ENCODE results near the gene ABHD12.
"Not testable (repeated sequence)": the region's sequence is repeated elsewhere in the genome, so short reads cannot be mapped to it uniquely, and the experiment has no call there.

Gene ABHD12

DNA sequence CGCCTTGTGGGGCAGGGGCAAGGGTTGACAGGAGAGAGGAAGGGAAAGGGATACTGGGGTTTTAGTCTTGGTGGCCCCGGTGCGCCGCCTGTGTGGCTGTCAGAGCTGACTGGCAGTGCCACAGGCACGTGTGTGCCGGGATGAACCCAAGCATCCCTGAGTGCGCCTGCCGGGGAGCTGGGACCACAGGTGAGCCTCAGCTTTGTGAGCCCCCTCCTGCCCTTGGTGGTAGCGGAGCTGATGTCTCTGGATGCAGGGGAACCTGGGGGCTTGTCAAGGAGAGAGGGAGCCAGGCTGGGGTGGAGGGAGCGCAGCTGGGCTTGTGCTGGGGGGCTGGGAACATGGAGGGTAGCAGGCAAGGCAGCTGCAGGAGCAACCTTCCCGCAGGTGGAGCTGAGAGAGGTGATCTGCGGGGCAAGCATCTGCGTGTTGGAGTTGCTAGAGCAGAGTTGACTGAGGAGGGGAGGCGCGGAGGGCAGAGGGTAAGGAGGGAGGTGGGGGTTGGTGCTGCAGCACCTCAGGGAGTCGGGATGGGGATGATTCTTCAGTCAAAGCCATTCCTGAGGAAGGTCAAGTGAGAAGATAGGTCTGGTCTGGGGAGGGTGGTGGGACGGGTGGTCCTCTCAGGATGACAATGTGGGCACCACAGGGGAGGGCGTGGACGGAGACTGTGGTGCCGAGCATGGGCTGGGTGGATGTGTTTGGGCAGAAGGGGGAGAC lies 114.7 kb downstream of the ABHD12 start:
- DNase-seq, result no peak

DNA sequence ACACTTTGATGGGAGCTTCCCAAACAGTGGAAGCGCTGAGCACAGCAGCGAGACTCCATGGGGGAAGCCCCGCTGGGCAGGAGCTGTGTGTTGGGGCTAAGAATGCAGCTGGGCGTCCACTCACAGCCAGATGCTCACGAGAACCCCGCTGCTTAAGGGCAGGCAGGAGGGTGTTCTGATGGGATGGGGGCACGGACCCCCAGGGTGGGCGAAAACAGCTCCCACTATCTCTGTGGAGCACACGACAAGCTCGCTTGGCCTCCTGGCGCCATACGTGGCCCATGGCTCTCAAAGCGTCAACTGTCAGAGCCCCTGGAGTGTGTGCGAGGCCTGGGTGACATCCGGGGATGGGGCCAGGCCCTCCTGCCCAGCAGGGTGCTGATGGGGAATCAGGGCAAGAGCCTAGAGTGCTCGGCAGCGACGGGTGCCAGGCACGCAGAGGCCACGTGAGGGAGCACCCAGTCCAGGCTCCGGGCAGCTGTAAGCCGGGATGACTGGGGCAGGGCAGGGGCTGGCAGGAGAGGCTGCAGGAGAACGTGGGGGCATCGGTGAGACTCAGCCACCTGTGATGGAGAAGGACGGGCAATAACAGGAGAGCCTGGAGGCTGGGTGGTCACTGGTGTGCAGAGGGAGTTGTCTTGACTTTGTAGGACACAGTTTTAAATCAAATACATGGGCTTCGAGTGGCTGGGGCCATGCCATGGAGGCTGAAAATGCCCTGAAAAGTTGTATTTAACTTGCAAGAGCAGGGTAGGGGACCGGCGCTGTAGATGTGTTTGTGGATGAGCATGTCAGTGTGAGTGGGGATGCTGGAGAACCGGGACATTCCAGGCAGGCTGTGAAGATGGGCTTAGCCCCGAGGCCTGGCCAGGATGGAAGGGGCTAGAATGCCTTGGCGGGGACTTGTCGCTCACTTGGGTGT lies 115.5 kb downstream of the ABHD12 start:
- DNase-seq, result no peak

- no peak for DNase-seq
Observed at GRCh38 chr20:25274481-25274880, 116.2 kb downstream of the ABHD12 start.

- DNase-seq, result no peak
Observed at GRCh38 chr20:25273541-25274358, 116.9 kb downstream of the ABHD12 start.

DNA sequence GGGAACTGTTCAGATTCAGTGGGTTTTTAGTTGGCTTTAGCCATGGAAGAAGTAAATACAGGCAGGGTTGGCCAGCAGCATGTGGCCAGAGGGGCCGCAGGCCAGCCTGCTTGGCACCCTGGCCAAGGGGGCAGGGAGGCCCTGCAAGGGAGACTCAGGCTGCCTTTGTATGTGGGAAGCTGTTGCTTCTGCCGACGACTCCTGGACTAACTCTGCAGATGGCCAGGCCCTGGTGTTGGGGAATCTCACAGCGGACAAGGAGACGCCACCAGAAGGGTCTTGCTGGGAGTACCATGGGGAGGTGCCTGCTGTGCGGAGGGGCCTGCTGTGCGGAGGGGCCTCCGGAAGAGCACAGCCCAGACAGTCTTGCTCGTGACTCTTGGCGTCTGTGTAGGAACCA lies 117.6 kb downstream of the ABHD12 start:
- no peak for DNase-seq

DNA sequence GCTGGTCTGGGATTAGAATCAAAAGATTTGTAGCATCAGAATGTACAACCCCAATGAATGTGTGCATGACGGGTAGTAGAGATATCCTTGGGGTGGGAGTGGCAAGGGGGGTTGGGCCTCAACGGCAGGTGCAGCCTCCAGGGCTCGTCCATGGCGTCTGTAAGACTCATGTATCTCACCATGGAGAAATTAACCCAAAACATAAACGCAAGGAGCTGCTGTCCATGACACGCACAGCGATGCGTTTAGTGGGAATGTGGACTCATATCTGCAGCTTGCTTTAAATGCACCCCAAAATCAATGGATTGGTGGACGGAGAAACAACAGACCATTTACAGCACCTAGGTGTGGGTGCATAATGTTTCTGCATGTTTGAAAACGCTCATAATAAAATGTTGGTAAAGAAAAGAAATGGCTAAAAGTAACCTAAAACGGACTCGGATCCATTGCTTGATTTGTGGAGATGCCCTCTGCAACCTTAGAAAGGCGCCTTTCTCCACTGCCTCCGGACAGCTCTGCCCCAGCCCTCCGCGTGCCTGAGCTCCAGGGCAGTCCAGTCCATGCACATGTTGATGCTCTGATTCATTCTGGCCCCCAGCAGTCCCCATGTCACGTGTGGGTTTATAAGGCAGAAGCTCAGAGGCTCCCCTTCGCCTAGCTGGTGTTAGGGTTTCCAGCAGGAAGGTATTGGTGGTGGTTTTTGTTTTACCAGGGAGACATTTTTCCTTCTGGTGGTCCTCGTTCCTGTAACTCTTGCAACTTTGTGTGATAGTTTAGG lies 118.2 kb downstream of the ABHD12 start:
- DNase-seq, result no peak

DNA sequence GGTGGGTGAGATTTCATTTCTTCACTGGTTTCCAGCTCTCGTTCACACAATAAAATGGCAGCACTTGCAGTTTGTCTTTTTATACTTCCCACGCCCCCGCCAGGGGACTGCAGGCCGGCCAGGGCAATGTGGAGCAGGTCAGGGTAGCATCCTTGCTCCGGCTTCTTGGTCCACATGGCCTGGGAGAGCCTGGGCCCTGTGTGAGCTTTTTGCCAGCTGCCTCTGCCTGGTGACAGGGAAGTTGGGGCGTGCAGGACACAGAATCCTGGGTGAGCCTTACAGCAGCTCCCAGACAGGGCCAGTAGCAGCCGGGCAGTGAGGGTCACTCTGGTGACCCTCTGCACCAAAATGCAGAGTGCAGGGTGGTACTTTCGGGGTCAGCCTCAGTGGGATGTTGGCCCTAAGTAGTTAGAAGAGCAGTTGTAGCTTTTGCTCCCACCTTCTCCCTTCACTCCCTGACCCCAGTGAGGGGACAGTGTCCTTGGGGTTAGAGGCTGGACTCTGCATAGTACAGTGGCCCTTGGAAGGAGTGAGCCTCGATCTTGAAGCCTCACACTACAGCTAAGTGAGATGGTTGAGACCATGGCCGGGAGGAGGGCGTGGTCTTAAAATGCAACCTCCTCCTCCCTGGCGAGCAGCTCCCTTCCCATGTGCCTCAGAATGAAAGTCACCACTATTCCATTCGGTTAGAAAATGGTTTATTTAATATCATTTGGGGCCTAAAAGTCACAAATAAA lies 119.0 kb downstream of the ABHD12 start:
- no peak for DNase-seq

- DNase-seq, result no peak
Observed at GRCh38 chr20:25270829-25271251, 119.8 kb downstream of the ABHD12 start.

- no peak for DNase-seq
Observed at GRCh38 chr20:25269833-25270170, 120.8 kb downstream of the ABHD12 start.

- no peak for DNase-seq
Observed at GRCh38 chr20:25269057-25269832, 121.4 kb downstream of the ABHD12 start.

GRCh38 chr20:25260770-25261437 lies 129.7 kb downstream of the ABHD12 start:
- DNase-seq, result not testable (repeated sequence)

GRCh38 chr20:25259788-25260254 lies 130.8 kb downstream of the ABHD12 start:
- DNase-seq, result no peak

GRCh38 chr20:25259358-25259757 lies 131.3 kb downstream of the ABHD12 start:
- no peak for DNase-seq

- DNase-seq, result no peak
Observed at GRCh38 chr20:25258828-25259227, 131.8 kb downstream of the ABHD12 start.

DNA sequence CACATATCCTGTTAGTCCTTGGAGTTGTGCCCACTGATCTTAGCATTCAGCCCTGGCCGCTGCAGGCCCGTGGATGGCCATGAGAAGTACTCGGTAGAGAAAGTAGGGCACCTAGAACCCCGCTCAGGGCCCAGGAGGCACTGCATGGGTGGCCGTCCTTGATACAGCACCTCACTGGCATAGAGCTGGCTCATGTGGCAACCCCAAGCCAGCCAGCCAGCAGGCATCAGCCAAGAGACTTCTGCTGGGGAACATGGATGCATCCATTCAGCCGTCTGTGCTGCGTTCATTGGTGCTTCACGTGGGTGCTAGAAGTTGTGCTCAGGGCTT lies 132.2 kb downstream of the ABHD12 start:
- no peak for DNase-seq

- no peak for DNase-seq
Observed at GRCh38 chr20:25257756-25258475, 132.7 kb downstream of the ABHD12 start.

DNA sequence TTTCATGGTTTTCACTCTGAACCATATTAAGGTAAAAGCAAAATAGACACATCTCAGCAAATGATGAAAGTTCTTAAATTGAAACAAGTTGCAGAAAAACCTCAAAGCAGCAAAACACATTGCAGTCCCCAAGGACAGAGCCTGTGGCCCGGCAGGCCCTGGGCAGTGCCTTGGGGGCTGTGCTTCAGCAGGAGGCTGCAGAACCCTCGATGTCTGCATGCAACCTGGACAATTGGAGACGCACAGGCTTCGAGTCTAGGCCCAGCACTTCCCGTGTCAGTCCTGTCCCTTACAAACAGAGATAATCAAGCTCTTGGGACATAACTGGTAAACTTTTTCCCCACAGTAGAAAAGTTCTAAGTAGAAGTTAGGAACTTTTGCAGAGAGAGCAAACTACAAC lies 133.5 kb downstream of the ABHD12 start:
- DNase-seq, result no peak

DNA sequence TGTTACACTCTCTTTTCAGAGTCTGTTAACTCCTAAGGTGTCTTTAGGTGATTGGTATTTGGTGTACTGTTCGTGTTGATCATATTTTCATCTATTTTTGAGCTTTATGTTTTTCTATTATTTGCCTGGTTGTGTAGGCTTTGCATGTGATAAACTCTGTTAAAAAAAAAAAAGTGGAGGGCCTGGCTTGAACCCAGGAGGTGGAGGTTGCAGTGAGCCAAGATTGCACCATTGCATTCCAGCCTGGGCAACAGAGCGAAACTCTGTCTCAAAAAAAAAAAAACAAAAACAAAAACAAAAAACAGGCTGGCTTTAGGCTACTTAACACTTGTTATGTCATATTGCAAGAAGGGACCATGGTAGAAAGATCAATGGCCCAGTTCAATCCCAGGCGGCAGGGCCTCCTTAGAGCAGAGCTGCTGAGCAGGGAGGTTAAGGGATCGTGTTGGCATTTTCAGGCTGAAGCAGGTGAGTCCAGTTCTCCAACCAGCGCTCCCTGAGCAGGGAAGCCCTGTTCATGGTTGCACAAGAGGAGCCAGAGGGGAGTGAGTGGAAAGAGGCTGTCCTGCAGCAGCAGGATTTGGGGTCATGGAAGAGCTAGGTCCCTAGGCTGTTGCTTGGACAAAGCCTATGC lies 134.3 kb downstream of the ABHD12 start:
- DNase-seq, result no peak

- no peak for DNase-seq
Observed at GRCh38 chr20:25254986-25255680, 135.5 kb downstream of the ABHD12 start.

All from bone marrow (tissue), 2 donors.